Epithelial cell of esophagus (primary cell): ENCODE data around the gene LCNL1.

Source experiments
- DNase-seq: peaks from one replicate; pipeline ENCODE4 v3.0.0; 2010; ENCODE audit warnings: low read depth
- H3K4me3 ChIP-seq: 2 replicates; pipeline ENCODE4 v1.5.1; 2011; ENCODE audit warnings: mild to moderate bottlenecking, low read length, control low read depth
- CTCF ChIP-seq: IDR thresholded peaks from 2 replicates; pipeline ENCODE4 v1.5.1; 2011; ENCODE audit warnings: low read depth, mild to moderate bottlenecking, low read length, control low read depth, inconsistent platforms; ENCODE audit not compliant: insufficient read depth; ENCODE audit errors: missing control alignments

Gene LCNL1

GRCh38 chr9:136982232-136983051, at the start of gene LCNL1:
Gene LCNL1, plus strand, starts transcription at chr9:136982993. Its CDS starts 594 bp downstream, at chr9:136983587.
- no peak for DNase-seq
- no peak within 1 kb of the TSS for H3K4me3 ChIP-seq
- TF ChIP-seq CTCF = no peak

DNA sequence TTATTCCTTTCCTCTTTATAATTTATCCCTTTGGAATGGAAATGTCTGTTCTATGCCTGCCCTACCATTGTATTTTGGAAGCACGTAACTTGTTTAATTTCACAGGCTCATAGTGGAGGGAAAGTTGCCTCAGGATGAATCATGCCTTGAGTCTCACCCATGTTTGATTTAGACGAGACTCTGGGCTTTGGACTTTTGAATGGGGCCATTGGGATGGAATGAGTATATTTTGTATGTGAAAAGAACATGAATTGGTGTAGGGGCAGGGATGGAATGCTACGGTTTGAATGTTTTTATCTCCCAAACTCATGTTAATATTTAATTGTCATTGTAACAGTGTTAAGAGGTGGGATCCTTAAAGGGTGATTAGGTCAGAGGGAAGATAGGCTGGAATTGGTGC, 48.5 kb upstream of the LCNL1 start:
- no peak for TF ChIP-seq CTCF
- DNase-seq = no peak
- H3K4me3 ChIP-seq = no peak overlapping the region

DNA sequence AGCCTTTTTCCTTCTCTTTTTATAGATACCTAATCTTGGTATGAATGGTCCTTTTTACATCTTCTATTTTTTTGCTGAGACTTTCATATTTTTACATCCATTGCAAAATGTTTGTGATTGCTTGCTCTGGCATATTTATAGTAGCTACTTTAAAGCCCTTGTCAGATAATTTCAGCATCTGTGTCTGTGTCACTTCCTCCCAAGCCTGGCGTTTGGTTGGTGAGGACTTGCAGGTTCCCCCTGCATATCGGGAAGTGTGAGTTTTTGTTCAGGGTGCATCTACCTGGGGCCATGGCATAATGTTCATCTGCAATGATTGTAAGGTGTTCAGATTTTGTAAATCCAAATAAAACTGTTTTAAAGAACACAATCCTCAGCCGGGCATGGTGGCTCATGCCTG, 47.1 kb upstream of the LCNL1 start:
- DNase-seq = no peak
- H3K4me3 ChIP-seq = no peak overlapping the region
- no peak for TF ChIP-seq CTCF

- H3K4me3 ChIP-seq = no peak overlapping the region
- TF ChIP-seq CTCF = no peak
- no peak for DNase-seq
Observed at GRCh38 chr9:136936645-136937170, 46.1 kb upstream of the LCNL1 start.

DNA sequence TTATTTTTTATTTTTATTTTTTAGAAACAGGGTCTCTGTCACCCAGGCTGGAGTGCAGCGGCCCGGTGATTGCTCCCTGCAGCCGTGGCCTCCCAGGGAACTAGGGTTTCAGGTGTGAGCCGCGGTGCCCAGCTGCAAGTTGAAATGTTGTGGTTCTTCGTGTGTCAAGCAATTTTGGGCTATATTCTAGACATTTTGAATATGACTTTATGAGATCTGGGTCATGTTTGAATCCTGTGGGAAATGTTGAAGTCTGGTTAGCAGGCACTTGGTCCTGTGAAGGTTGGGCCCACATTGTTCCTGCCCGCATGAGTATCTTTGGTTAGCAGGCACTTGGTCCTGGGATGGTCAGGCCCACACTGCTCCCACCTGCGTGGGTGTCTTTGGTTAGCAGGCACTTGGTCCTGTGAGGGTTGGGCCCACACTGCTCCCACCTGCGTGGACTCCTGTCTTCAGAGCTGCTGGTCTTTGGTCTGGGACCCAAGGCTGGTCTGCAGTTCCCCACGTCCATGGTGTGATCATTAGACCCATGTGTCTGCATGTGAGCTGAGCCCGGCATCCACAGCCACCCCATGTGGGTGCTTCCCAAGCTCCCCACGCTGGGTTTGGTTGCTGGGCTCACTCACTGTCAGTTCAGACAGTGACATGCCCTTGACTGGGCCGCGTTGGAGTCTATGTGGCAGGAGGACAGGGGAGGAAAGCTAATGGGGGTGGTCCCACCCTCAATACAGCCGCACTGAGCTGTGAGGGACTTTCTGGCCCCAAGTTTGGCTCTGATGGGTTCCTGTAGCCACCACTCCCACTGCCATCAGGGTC, 45.4 kb upstream of the LCNL1 start:
- TF ChIP-seq CTCF = no peak
- DNase-seq = no peak
- no peak overlapping the region for H3K4me3 ChIP-seq

- DNase-seq = no peak
- TF ChIP-seq CTCF = no peak
- H3K4me3 ChIP-seq = no peak overlapping the region
Observed at GRCh38 chr9:136939431-136939995, 43.3 kb upstream of the LCNL1 start.
